GM12878 (cell line): Measurements from ENCODE around the gene DDX19B. TPM values are rescaled to one million over a fixed set of nuclear protein-coding genes. Genes with fewer than 3 reads are reported as not detected.

Source experiments
- ATAC-seq: fragments of 200-7000 bp; cut with Tn5 transposase; 3 replicates; pipeline ENCODE4 v1.9.1; 2020; ENCODE audit warnings: mild to moderate bottlenecking, moderate library complexity
- BruUV-seq: library from RNA; stranded (reverse); fragments of 400-500 nt; replicated peaks from 2 replicates; lab custom pipeline; 2021; lab: Mats Ljungman, UMichigan
- CTCF ChIA-PET: fragments of 300-600 bp; sonication (Branson Sonifier 250); formaldehyde crosslinking; extraction: SDS; loops from one replicate; lab custom pipeline; 2021; ENCODE audit warnings: inconsistent platforms; lab: Yijun Ruan, JAX
- POLR2A ChIA-PET: fragments of 350-600 bp; formaldehyde crosslinking; extraction: SDS; loops from one replicate; lab custom pipeline; 2021; ENCODE audit warnings: inconsistent platforms; lab: Charles Lee
- RAD21 ChIA-PET: fragments of 300-600 bp; sonication (Branson Sonifier 250); formaldehyde crosslinking; loops from one replicate; lab custom pipeline; 2023; ENCODE audit warnings: antibody characterized with exemption; ENCODE audit not compliant: unreplicated experiment; lab: Charles Lee
- SMC1A ChIA-PET: fragments of 300-600 bp; sonication (Branson Sonifier 250); formaldehyde crosslinking; loops from one replicate; lab custom pipeline; 2023; ENCODE audit not compliant: unreplicated experiment, uncharacterized antibody; lab: Charles Lee
- DNase-seq: peaks from one replicate; pipeline ENCODE4 v3.0.0-alpha.2; 2011; ENCODE audit warnings: low read depth, low spot score
- FAIRE-seq: peaks from 3 replicates; lab custom pipeline; 2011; peaks lifted over from hg19 to GRCh38; lab: Jason Lieb, UNC
- H2AFZ ChIP-seq: 2 replicates; pipeline ENCODE4 v1.6.0; 2011; ENCODE audit warnings: low read depth, low read length, control low read depth; ENCODE audit not compliant: control insufficient read depth
- H3K27ac ChIP-seq: 2 replicates; pipeline ENCODE4 v1.5.1; 2011; ENCODE audit warnings: control low read depth; ENCODE audit not compliant: control insufficient read depth, insufficient read depth
- H3K27me3 ChIP-seq, 2 experiments: replicated peaks in 1 of 2; 2 replicates each; pipeline versions ENCODE4 v1.6.0 to v1.6.1; 2011; ENCODE audit warnings: low read length in 1 of 2; ENCODE audit not compliant: control insufficient read depth in 2 of 2, insufficient read depth in 2 of 2
- H3K36me3 ChIP-seq, 2 experiments: 2 replicates each; pipeline ENCODE4 v1.5.1; 2011; ENCODE audit warnings: low read length in 1 of 2; ENCODE audit not compliant: control insufficient read depth in 2 of 2, insufficient read depth in 2 of 2
- H3K4me1 ChIP-seq: 2 replicates; pipeline ENCODE4 v1.6.1; 2011; ENCODE audit warnings: mild to moderate bottlenecking, low read length, moderate library complexity, mixed read lengths; ENCODE audit not compliant: control insufficient read depth, insufficient read depth
- H3K4me2 ChIP-seq: 2 replicates; pipeline ENCODE4 v1.6.0; 2011; ENCODE audit warnings: control low read depth; ENCODE audit not compliant: control insufficient read depth, insufficient read depth
- H3K4me3 ChIP-seq: fragments of 200-600 bp; sonication (generic); 2 replicates; pipeline ENCODE4 v1.5.1; 2016
- H3K79me2 ChIP-seq: 2 replicates; pipeline ENCODE4 v1.6.0; 2011; ENCODE audit warnings: low read length; ENCODE audit not compliant: control insufficient read depth, insufficient read depth
- H3K9ac ChIP-seq: 2 replicates; pipeline ENCODE4 v1.8.0; 2011; ENCODE audit warnings: low read length, control low read depth, mixed read lengths; ENCODE audit not compliant: control insufficient read depth, insufficient read depth
- H3K9me3 ChIP-seq: replicated peaks from 3 replicates; pipeline ENCODE4 v1.5.1; 2011; ENCODE audit warnings: mild to moderate bottlenecking, low read length; ENCODE audit not compliant: control insufficient read depth, insufficient read depth
- H4K20me1 ChIP-seq: 2 replicates; pipeline ENCODE4 v1.6.0; 2011; ENCODE audit not compliant: control insufficient read depth, insufficient read depth
- ATF3 ChIP-seq: IDR thresholded peaks from 2 replicates; pipeline ENCODE4 v1.6.1; 2011; ENCODE audit warnings: low read depth, mild to moderate bottlenecking, low read length, moderate library complexity, borderline replicate concordance; ENCODE audit errors: extremely low read depth
- E4F1 ChIP-seq: fragments of 450-650 bp; IDR thresholded peaks from 2 replicates; pipeline ENCODE4 v1.6.1; 2018; ENCODE audit warnings: borderline replicate concordance, mild to moderate bottlenecking; ENCODE audit not compliant: partially characterized antibody
- EP300 ChIP-seq, 2 experiments: fragments of 150-350 bp in 1 of 2; IDR thresholded peaks; 2 replicates each; pipeline ENCODE4 v1.6.1; 2011 to 2012; ENCODE audit warnings: low read depth in 2 of 2, low read length in 2 of 2, borderline replicate concordance in 1 of 2, improper control_type of control experiment in 1 of 2, inconsistent platforms in 1 of 2; ENCODE audit not compliant: control insufficient read depth in 1 of 2
- FOS ChIP-seq: IDR thresholded peaks from 3 replicates; pipeline ENCODE4 v1.6.1; 2011; ENCODE audit warnings: borderline replicate concordance; ENCODE audit not compliant: insufficient read length; ENCODE audit errors: extremely low read depth
- PAX8 ChIP-seq: fragments of 450-650 bp; IDR thresholded peaks from 2 replicates; pipeline ENCODE4 v1.6.1; 2017; ENCODE audit warnings: mild to moderate bottlenecking, moderate library complexity
- POLR2AphosphoS5 ChIP-seq: IDR thresholded peaks from 2 replicates; pipeline ENCODE4 v1.6.1; 2011; ENCODE audit warnings: mild to moderate bottlenecking, low read length, inconsistent platforms
- RELA ChIP-seq: fragments of 450-650 bp; IDR thresholded peaks from 2 replicates; pipeline ENCODE4 v1.8.0; 2014; ENCODE audit warnings: borderline replicate concordance; ENCODE audit not compliant: partially characterized antibody
- SPI1 ChIP-seq: IDR thresholded peaks from 2 replicates; pipeline ENCODE4 v1.6.1; 2011; ENCODE audit warnings: low read depth, mild to moderate bottlenecking, low read length, moderate library complexity, borderline replicate concordance; ENCODE audit not compliant: insufficient read depth
- TBL1XR1 ChIP-seq: IDR thresholded peaks from 2 replicates; pipeline ENCODE4 v1.6.1; 2012; ENCODE audit warnings: low read depth, low read length, improper control_type of control experiment
- TCF3 ChIP-seq: IDR thresholded peaks from 2 replicates; pipeline ENCODE4 v1.6.1; 2012; ENCODE audit warnings: low read depth, mild to moderate bottlenecking, low read length, borderline replicate concordance; ENCODE audit not compliant: insufficient read depth
- WRNIP1 ChIP-seq: IDR thresholded peaks from 2 replicates; pipeline ENCODE4 v1.6.1; 2011; ENCODE audit warnings: low read depth, low read length, improper control_type of control experiment, borderline replicate concordance
- WGBS: methylation state at CpG from one replicate; pipeline ENCODE4 v1.1.6; 2016; ENCODE audit warnings: low lambda C conversion rate; ENCODE audit not compliant: insufficient replicate concordance, insufficient coverage; ENCODE audit errors: missing lambda C conversion rate; 5-methylcytosine and 5-hydroxymethylcytosine counted together
- in situ Hi-C: fragments of 300-500 bp; cut with MboI; formaldehyde crosslinking; loops from 9 replicates; pipeline ENCODE4 v1.14.3; 2018; ENCODE audit warnings: mixed read lengths
- intact Hi-C: fragments of 100-400 bp; cut with micrococcal nuclease; formaldehyde crosslinking; loops from one replicate; pipeline ENCODE4 v1.14.2; 2022; ENCODE audit not compliant: unreplicated experiment
- polyA plus RNA-seq, 11 experiments: library from polyadenylated mRNA; depleted of rRNA in 4 of 11; unstranded in 6 of 11; stranded (reverse) in 5 of 11; fragments of >200 nt; fragmentation: Nextera tagmentation in 4 of 11; fragmentation: Illumina TruSeq in 1 of 11; extraction: Ambion mirVana in 4 of 11; extraction: Trizol in 1 of 11; gene quantifications; 1 replicate in 1 of 11; 2 replicates in 10 of 11; pipeline versions ENCODE4 v1.2.1 to v1.2.3, GENCODE V29; 2011 to 2016; ENCODE audit warnings: inconsistent platforms in 2 of 11, missing spikeins in 2 of 11, low read depth in 1 of 11
- total RNA-seq, 4 experiments: library from RNA; depleted of rRNA in 3 of 4; stranded (reverse); fragments of >200 nt in 3 of 4; fragmentation: Illumina TruSeq in 1 of 4; extraction: Trizol in 1 of 4; gene quantifications; 2 replicates each; pipeline versions ENCODE4 v1.2.1 to v1.2.3, GENCODE V29; 2013 to 2021

The DDX19B gene
- total and polyA plus RNA-seq, 10 of the 15 experiments (the other 5 are each of a cell fraction or from before 2014, with no cell fraction given), result 14.1 to 69.1 (median 42.5) TPM

GRCh38 chr16:70348991-70349390 is 50.0 kb downstream of the DDX19B start:
- no peak overlapping the region for H3K27ac ChIP-seq
- FAIRE-seq, result no peak
- CTCF ChIA-PET, result no interaction called here
- no peak overlapping the region for H3K4me2 ChIP-seq
- in situ Hi-C loops, result no loop called here
- SMC1A ChIA-PET, result no interaction called here
- H3K79me2 ChIP-seq, result peaks cover 37% of the 10 kb centered on the region
- H3K36me3 ChIP-seq, result peaks cover 0 to 4% of the 10 kb centered on the region in 2 experiments; a peak in 3 of 4 replicates
- 63% methylated on average over 2 of the region's 2 CpGs for WGBS
- H4K20me1 ChIP-seq, result no peaks in the 10 kb centered on the region
- RAD21 ChIA-PET, result no interaction called here
- no TSS peak for BruUV-seq
- H3K4me1 ChIP-seq, result peaks cover 4% of the 10 kb centered on the region
- POLR2A ChIA-PET, result interaction anchor here (0.6 kb wide), 1 partner anchor 20 kb away, joined by 3 read pairs; no protein-coding TSS in a partner anchor
- no peaks in the 10 kb centered on the region for H3K9me3 ChIP-seq
- no peaks in the 10 kb centered on the region for H3K27me3 ChIP-seq
- no peak for DNase-seq
- no peak overlapping the region for H3K4me3 ChIP-seq
- no peak for ATAC-seq
- TF ChIP-seq E4F1 (no peak), RELA (no peak), POLR2AphosphoS5 (no peak), EP300 (IDR thresholded peaks at IDR 0.05; ENCODE audit: borderline replicate concordance in 1 of 2, control insufficient read depth in 1 of 2, low read depth in 2 of 2, low read length in 2 of 2) (no peak), WRNIP1 (no peak), TBL1XR1 (no peak), FOS (no peak), TCF3 (no peak), SPI1 (no peak), ATF3 (no peak), PAX8 (no peak)
- TF ChIP-seq, all 136 proteins: peak for 0
- Histone ChIP-seq H2AFZ (no peak overlapping the region), H3K9ac (no peak overlapping the region; the same call in 1 of the 2 replicates)
- intact Hi-C loops, result no loop called here
